ENCODE measurements around the gene NID1.
"Not testable (repeated sequence)": the region's sequence is repeated elsewhere in the genome, so short reads cannot be mapped to it uniquely, and the experiment has no call there.

The NID1 gene

DNA sequence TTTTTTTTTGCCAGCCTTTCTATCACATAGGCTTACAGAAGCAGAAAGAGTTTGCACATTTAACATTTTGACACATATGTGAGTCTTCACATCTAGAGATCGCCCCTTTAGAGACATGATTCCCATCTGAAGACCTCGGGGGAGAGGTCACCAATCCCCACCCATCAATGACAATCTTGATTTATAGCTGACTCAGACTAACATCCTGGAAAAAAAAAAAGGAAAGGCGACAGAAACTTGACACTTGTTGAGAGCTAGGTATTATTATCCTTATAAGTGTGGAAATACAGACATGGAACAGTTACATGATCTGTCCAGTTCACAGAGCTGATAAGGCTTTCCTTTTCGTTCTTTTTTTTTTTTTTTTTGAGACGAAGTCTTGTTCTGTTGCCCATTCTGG, 28.0 kb upstream of the NID1 start:
- DNase-seq (ENCODE audit: low read depth, low spot score) = no peak

DNA sequence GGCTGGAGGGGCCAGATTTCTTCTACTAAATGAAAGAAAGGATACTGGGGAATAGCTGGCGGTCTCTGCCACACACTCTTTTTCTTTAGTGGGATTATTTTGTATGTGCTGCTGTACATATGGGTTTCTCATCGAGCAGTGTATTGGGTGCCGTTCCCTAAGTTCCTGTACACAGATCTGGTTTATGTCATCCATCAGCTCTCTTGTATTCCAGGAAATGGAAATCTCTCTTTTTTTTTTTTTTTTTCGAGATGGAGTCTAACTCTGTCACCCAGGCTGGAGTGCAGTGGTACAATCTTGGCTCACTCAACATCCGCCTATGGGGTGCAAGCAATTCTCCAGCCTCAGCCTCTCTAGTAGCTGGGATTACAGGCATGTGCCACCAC, 27.0 kb upstream of the NID1 start:
- no peak for DNase-seq (ENCODE audit: low read depth, low spot score)

DNA sequence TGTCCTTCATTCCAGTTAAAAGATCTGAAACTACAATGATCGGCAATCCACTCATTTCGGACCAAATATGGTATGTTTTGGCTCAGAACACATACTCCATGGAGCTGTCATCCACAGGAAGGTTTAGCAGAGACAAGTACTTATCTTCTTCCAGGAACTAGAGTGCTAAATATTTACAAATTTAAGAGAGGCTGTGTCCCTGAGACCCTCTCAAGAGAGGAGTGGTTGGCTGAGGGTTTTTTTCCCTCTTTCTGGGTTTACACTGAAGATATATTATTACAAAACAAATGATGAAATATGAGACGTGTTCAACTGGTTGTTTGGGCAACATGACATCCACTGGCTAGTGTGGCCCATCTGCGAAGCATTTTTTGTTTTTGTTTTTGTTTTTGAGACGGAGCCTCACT, 25.9 kb upstream of the NID1 start:
- no peak for DNase-seq (ENCODE audit: low read depth, low spot score)

DNA sequence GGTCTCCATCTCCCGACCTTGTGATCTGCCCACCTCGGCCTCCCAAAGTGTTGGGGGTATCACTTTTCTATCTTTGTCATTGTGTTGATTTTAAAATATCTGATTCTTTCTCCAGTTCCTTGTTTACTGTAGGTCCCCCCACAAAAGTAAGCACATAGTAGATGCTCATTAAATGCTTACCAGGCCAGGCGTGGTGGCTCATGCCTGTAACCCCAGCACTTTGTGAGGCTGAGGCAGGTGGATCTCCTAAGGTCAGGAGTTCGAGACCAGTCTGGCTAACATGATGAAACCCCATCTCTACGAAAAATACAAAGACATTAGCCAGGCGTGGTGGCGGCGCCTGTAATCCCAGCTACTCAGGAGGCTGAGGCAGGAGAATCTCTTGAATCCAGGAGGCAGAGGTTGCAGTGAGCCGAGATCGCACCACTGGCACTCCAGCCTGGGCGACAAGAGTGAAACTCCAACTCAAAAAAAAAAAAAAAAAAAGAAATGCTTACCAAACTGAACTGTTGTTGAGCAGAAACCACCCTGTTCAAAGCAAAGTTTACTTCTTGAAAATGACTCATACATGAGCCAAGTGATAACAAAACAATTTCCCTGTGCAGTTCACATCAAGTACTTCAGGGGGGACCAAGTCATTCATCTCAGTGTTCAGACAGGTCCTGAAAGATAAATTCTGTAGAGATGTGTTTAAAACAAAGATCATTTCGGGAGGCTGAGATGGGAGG, 24.3 kb upstream of the NID1 start:
- DNase-seq (ENCODE audit: low read depth, low spot score) = no peak

DNA sequence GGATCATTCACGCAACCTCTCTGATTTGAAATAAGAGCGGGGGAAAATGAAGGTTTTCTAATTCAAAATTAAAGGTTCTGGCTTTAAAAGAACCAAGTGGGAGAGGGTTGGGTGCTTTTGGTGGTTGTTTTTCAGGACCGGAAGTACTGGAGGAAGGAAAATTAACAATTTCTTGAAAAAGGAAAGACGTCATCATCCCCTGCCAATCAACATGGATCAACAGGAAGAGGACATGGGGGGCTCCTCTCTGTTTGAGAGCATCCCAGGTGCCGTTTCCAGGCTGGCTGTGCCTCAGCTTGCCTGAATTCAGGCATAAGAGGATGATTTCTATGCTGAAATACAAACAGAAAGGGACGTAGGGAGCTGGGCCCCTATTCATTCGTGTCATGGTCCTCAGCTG, 21.6 kb upstream of the NID1 start:
- no peak for DNase-seq (ENCODE audit: low read depth, low spot score)

DNA sequence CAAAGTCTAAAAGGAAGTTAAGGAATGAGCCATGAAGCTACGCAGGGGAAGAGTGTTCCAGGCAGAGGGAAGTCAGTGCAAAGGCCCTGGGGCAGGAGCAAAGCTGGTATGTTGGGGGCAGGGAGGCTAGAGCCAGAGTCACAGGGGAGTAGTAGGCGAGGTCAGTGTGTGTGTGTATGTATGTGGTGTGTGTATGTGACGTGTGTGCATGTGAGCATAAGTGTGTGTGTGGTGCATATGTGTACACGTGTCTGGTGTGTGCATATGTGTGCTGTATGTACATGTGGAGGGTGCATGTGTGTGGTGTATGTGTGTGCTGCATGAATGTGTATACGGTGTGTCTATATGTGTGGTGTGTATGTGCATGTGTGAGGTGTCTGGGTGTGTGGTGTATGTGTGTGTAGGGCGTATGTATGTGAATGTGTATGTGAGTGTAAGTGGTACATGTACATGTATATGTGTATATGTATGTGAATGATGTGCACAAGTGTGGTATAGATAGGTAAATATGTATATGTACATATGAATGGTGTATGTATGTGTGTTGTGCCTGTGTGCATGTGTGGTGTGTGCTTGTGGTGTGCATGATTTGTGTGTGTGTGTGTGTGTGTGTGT, 20.8 kb upstream of the NID1 start:
- no peak for DNase-seq (ENCODE audit: low read depth, low spot score)

DNA sequence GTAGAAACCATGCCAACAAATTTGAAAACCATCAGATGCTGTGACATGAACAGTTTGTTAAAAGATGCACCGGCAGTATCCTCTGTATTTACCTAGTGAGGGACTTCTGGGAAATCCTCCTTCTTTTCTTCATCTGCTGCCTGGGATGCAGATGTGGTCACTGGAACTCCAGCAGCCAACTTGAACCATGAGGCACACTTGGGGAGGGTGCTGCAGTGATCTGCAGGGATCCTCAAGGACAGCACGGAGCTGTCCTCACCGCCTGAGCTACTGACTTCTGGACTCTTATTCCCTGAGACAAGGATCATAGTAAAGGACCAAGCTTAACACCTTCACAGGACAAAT, 19.5 kb upstream of the NID1 start:
- no peak for DNase-seq (ENCODE audit: low read depth, low spot score)

DNA sequence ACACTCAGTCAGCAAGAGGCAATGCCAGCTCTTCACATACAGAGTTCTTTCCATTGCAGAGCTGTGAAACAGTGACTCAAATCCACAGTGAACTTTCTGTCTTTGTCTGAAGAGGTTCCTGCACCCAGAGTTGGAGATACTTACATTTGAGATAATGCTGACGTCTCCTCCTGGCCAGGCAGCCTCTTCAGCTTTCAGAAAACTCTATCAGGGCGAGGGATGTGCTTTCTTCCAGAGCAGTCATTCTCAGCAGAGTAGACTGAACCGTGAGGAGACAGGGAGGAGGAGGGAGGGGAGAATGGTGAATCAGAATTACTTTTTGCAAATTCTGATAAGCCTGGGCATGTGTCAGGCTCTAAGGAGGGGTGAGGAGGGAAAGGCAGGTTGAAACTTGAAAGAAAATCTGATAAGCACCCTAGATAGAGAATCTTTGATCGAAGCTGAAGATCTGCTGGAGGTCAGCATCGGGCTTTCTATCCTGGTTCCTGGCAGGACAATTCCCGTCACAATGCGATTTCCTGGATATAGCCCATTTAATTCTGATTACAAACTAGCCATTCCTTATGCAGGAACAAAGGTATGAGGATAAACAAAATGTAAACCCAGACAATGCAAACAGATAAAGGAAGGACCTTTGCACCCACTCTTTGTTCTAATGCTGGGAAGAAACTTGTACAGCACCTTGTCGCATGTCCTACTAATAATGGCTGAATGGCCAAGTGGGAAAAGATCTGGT, 18.9 kb upstream of the NID1 start:
- no peak for DNase-seq (ENCODE audit: low read depth, low spot score)

DNA sequence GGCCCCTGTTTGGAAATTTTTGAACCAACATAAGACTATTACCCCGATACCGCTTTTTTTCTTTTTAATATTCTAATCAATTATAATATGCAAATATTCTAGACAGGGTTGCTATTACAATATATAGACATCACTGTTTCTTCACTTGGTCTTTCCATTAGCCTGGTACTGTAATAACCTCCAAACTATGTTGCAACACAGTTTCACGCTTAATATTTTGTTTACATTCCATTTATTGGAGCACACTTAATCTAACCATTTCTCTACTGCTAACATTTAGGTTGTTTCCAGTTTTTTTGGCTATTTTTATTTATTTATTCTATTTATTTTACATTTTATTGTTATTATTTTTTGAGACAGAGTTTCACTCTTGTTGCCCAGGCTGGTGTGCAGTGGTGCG, 17.6 kb upstream of the NID1 start:
- DNase-seq (ENCODE audit: low read depth, low spot score) = no peak

DNA sequence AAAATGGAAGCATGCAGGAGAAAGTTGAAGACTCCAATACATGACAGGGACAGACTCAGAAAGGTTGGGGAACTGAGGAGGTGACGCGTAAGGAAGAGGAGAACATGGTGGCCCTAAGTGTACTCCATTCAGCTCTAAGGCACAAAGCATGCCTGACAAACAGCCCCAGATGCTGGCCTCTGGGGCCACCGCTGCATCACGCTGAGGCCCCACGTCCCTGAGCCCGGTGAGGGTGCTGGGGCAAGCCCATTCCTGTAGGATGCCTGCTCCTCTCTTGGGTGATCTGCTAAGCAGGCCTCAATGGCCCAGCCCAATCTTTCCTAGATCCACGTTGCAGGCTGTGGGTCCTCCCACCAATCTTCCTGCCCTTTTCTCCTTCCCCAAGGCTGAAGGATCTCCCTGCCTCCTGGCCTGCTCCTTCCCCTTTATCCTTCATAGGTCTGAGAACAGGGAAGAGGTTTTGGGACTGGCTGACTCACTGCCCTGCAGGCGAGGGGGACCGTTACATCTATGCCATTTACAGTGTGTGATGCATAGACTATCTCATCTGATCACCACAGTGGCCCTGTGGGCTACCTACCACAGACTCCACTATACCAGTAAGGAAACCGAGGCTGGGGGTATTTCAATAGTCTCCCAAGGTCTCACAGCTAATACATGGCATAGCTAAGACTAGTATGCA, 16.8 kb upstream of the NID1 start:
- DNase-seq (ENCODE audit: low read depth, low spot score) = no peak

DNA sequence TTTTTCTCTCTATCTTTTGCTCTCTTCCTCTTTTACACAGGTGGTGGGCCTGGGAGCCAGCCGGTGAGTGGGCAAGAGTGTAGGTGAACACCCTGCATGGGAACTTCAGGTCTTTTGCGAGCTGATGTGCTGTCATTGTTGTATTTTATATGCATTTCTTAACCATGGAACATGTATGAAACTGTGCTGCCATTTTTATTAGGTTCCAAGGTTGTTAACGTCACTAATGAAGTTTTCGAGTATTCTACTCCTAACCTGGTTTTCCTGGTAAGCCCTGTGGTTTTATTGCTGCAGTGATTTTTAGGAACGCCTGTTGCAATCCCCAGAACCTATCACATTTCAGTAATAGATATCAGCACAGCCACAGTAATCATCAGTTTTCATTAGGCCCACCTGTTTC, 14.8 kb upstream of the NID1 start:
- no peak for DNase-seq (ENCODE audit: low read depth, low spot score)

DNA sequence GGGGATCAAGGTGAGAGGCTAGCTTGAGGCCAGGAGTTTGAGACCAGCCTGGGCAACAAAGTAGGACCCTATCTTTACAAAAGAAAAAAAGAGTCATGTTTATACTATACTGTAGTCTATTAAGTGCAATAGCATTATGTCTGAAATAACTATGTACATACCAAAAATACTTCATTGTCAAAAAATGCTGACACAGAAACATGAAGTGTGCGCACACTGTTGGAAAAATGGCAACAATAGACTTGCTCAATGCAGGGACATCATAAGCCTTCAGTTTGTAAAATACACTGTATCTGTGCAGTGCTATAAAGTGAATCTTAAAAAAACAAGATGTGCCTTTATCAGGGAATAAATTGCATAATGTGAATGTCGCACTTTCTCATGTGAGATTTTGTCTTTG, 14.1 kb upstream of the NID1 start:
- DNase-seq (ENCODE audit: low read depth, low spot score) = no peak

DNA sequence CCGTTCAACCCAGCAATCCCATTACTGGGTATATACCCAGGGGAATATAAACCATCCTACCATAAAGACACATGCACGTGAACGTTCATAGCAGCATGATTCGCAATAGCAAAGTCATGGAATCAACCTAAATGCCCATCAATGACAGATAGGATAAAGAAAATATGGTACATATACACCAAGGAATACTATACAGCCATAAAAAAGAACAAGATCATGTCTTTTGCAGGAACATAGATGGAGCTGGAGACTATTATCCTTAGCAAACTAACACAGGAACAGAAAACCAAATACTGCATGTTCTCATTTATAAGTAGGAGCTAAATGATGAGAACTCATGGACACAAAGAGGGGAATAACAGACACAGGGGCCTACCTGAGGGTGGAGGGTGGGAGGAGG, 13.2 kb upstream of the NID1 start:
- not testable (repeated sequence) for DNase-seq (ENCODE audit: low read depth, low spot score)

DNA sequence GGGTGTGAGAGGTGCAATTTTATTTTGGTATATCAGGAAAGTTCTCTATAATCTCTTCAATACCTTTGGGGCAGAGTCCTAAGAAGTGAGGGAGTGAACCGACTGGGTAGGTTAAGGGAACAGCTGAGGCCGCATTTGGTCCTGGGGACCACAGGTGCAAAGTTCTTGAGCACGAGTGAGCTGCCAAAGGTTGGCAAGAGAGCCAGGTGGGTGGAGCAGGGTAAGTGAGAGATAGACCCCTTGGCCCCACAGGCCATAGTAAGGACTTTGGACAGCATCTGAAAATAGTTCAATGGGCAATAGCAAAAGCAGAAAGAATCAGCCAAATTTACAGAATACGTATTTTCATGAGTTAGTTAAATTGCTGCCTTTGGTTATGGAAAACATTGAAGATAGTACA, 11.0 kb upstream of the NID1 start:
- DNase-seq (ENCODE audit: low read depth, low spot score) = no peak

DNA sequence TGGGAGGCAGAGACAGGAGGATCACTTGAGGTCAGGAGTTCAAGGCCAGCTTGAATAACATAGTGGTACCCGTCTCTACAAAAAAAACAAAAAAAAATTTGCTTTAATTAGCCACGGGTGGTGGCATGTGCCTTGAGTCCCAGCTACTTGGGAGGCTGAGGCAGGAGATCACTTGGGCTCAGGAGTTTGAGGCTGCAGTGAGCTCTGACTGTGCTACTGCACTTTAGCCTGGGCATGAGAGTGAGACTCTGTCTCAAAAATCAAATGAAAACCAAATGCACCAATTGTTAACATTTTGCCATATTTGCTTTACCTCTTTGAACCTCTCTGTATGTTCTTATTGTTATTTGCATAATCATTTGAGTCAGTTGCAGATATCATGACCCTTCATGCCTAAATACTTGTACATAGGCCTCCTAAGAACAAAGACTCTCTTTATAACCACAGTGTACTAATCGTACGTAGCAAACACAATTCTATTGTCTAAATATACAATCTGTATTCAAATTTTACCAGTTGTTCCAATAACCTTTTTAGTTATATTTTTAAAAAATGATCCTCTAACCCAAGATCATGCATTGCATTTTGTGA, 8.5 kb upstream of the NID1 start:
- DNase-seq (ENCODE audit: low read depth, low spot score) = no peak

DNA sequence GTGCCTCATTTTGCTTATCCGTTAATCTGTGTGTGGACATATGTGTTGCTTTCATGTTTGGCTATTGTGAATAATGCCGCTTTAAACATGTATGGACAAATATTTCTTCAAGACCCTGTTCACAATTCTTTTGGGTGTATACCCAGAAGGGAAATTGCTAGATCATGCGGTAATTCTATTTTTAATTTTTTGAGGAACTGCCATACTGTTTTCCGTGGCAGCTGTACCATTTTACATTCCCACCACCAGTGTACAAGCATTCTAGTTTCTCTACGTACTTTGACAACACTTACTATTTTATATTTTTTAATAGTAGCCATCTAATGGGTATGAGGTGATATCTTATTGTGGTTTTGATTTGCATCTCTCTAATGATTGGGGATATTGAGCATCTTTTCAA, 7.1 kb upstream of the NID1 start:
- DNase-seq (ENCODE audit: low read depth, low spot score) = no peak

DNA sequence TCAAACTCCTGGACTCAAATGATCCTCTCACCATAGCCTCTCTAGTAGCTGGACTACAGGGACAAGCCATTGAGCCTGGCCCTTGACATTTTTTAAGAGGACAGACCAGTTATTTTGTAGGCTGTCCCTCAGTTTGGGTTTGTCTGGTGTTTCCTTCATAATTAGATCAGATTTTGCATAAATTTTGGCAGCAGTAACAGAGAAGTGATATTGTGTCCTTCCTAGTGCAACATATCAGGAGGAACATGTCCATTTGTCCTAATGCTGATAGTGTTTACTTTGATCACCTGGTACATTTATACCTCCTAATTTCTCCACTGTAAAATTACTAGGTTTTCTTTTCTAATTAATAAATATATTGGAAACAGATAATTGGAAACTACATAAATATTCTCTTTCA, 5.9 kb upstream of the NID1 start:
- DNase-seq (ENCODE audit: low read depth, low spot score) = no peak

DNA sequence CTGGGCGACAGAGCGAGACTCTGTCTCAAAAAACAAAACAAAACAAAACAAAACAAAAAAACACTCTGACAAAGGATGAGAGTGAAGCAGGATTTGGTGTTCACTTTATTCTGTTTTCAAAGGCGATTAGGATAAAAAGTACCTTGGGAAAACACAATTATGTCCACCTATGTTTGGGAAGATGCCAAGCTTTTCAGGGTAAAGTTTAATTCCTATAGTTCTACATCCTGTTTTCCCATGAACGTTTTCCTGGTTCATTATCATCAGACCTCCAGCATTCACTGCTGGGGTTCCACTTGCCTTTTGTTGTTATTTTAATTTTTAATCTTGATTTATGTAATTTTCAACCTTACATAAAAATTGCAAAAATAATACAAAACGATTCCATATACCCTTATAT, 4.9 kb upstream of the NID1 start:
- DNase-seq (ENCODE audit: low read depth, low spot score) = no peak

DNA sequence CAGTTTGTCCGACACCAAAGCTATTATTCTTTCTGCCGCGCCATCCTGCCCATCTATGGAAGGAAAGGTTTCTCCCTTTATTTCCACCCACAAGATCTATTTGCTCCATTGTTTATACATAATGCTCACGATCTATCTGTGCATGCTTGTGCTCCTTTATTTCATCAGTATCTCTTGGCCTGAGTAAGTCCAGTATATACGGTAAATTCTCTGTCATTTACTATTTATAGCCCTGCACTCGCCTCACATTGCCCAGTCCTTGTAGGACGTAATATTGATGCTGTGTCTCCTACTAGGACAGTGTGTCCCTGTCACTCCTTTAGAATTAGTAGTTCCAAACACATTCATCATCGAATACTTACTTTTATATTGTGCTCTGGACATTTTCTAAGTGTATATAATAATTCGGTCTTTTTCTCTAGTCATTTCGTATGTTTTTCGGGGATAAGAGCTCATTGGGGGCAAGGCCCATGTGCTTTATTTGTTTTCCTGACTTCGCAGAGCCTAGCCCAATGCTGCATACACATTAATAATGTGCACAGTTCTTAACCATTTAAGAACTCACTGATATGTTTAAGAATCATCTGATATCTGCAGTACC, 3.1 kb upstream of the NID1 start:
- DNase-seq (ENCODE audit: low read depth, low spot score) = peak; percentile 41

DNA sequence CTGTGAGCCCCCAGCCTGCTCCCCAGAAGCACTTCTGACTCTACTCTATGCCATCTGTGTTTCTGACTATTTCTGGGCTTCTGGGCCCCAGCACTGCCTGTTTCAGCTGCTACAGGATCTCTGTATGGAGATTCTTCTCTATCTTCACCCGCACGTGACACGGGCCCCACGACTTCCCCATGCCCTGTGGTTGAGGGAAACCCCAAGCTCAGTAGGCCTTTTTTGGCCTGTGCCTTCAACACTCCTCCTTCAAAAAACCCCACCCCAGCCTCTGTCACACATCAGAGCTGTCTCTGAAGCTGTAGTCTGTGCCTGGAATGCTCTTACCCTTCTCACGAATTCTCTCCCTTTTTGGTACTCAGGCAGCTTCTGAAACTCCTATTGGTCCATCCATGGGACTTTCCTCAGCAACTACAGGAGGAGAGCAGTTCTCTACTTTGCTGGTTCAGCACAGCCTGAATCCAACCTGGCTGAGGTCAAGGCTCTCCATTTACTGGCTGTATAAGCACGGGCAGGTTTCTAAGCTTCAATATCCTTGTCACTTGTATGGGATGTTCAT, 2.0 kb upstream of the NID1 start:
- no peak for DNase-seq (ENCODE audit: low read depth, low spot score)

DNA sequence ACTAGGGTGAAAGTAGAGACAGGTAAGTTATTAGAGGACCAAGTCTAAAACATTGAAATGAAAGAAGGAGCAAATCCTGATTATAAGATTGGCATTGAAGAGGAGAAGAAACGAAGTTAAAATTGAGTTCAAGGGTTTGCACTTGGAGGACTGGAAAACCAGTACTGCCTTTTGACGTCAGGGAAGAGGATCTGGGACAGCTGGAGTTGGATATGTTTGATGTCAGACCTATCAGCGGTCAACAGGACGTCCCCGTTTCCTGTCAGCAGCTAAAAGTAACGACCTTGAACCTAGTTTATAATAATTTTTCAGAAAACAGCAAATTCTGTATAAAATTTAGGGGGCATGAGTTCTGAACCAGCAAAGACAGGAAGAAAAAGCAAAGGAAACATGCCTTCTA, 1.2 kb upstream of the NID1 start:
- DNase-seq (ENCODE audit: low read depth, low spot score) = no peak

Measured in brain pericyte (primary cell).